T-helper 22 cell (primary cell): ENCODE results near the gene BOLA1.
"Not testable (repeated sequence)": the region's sequence is repeated elsewhere in the genome, so short reads cannot be mapped to it uniquely, and the experiment has no call there.

Experiments used
- DNase-seq: peaks from one replicate; pipeline ENCODE4 v3.0.0-alpha.2; 2020; ENCODE audit warnings: low read depth

The BOLA1 gene, protein sequence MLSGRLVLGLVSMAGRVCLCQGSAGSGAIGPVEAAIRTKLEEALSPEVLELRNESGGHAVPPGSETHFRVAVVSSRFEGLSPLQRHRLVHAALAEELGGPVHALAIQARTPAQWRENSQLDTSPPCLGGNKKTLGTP

DNA sequence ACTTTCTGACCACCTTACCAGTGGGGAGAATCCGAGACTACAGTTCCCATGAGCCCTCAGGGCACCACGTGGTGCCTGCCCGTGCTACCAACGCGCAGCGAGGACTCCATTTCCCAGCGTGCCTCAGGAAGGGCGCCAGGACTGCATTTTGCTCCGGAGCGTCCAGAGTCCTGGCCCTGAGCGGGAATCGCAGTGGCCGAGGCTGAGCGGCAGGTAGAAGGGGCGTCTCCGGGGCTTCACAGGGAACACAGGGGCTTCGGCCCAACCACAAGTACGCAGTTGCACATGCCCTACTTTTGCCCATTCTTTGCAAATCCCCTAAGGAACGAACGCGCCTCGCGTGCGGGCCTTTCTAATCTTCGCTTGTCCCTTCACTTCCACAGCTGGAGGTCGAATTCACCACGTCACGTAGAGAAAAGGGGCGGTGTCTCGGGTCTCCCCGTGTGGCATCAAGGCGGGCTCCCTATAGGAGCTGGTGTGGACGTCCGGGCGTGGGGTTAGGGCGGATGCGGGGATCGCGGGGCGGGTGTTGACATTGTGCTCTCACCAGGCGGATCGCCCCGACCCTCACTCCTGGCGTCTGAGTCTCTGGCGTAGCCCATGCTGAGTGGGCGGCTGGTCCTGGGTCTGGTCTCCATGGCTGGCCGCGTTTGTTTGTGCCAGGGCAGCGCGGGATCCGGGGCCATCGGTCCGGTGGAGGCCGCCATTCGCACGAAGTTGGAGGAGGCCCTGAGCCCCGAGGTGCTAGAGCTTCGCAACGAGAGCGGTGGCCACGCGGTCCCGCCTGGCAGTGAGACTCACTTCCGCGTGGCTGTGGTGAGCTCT lies at the start of gene BOLA1:
Gene BOLA1 (plus strand): TSS at position 109 of the 825 bp plus-strand sequence. CDS start 492 bp downstream, at position 601.
- DNase-seq: peak; percentile 69

DNA sequence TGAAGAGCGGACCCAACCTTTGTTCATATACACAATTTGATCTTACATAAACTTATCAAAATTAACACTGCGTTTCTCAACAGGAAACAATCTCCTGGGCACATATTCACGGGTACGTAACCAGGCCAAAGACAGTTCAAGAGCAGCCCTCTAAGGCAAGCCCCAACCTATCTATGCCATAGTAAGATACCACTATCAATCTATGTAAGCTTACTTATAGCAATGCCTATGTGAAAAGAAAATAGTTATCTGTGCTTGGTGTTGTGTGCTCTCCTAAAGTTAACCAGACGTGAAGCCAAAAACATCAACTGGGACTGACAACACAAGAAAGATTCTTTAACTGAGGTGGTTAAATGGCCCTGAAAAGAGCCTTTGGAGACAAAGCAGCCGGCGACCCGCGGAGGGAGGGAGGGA lies 49.4 kb upstream of the BOLA1 start:
- no peak for DNase-seq

DNA sequence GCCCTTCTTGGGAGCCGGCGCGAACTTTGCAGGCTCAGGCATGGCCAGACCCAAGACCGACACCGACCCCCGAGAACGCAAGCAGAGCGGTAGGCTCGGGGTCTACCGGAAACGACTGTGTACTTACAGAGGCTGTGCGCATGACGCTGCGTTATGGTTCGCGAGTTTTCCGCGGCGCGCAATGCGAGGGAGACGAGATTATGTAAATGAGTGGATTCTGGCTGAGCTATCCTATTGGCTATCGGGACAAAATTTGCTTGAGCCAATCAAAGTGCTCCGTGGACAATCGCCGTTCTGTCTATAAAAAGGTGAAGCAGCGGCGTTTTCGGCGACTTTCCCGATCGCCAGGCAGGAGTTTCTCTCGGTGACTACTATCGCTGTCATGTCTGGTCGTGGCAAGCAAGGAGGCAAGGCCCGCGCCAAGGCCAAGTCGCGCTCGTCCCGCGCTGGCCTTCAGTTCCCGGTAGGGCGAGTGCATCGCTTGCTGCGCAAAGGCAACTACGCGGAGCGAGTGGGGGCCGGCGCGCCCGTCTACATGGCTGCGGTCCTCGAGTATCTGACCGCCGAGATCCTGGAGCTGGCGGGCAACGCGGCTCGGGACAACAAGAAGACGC lies 48.5 kb upstream of the BOLA1 start:
- not testable (repeated sequence) for DNase-seq

DNA sequence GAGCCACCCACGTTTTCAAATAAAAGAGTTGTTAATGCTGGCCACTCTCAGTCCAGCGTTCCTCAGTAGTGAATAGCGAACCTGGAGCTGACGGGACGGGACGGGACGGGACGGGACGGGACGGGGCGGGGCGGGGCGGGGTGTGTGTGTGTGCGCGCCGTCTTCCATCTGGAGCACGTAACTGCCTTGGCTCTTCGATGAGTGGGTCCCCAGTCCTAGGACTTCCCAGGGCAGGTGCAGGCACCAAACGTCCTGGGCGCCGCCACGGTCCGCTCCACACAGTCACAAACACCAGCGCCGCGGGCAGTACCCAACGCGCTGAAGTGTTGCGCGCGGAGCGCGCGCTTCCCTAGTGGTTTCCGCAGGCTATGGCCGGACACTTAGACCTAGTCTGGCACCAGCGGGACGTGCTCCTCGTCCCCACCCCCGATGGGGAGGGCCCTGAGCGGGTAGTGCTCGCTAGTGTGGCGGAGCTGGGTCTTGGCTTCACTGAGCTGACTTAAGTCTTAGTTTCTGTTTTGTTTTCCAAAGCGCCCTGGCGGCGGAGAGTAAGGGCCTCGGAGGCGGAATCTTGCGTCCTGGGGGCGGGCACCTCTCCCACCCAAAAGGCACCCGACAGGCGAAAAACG lies 47.7 kb upstream of the BOLA1 start:
- not testable (repeated sequence) for DNase-seq

DNA sequence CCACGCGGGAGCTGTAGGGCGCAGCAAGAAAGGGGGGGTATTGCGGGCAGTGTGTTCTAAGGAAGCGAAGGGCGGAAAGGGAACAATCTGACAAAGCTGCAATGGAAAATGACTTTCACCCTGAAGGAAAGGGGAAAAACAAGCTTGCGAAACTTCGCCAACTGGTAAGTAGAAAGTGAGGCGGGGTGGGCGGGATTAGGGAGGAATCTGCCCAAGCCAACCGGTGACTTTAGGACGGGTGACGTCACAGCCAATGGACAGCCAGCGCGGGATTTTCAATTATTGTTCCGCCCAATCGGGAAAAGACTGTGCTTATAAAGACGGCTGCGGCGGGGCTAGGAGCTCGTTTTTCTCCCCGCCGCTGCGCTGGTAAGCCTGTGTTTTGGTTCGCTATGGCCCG lies 47.1 kb upstream of the BOLA1 start:
- DNase-seq: not testable (repeated sequence)

DNA sequence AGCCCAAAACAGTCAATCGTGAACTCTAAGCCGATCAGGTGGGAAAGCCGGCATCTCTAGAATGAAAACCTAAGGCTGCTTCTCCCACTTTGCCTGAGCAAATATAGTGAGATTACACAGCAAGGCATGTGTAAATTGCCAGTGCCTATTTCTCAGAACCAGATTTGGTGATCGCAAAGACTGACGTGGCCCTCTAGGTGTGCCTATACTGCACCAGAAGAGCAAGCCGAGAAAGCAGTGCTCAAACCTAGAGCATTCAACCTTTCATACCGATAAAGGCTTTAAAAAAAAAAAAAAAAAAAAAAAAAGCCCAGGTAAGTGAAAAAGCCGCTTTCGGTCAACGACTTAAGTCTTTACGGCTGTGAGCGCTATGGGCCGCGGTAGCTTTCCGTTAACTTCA lies 39.1 kb upstream of the BOLA1 start:
- DNase-seq: not testable (repeated sequence)

DNA sequence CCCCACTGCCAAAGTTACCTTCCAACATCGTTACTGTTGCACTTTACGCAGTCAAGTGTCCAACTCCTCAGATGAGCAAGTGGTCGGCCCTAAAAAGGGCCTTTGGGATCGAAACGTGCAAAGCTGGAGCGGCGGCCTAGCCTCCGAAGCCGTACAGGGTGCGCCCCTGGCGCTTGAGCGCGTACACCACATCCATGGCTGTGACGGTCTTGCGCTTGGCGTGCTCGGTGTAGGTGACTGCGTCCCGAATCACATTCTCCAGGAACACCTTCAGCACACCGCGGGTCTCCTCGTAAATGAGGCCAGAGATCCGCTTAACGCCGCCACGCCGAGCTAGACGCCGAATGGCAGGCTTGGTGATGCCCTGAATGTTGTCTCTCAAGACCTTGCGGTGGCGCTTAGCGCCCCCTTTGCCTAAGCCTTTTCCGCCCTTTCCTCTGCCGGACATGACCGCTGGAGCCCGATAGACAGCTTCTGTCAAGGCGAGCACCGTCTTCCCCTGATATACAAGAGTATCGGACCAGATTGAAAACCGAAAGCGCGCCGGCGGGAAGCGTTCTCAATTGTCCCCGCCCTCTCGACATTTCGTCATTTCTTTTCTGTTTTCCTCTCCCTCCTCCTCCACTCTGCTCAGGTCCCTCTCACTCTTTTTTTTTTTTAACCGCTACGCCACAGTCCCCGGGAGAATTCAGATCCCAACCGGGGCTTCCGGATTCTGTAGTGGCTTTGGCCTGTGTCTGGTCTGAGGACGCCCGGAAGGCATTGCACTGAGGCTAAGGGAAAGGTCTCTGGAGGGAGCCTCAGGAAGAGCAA lies 38.5 kb upstream of the BOLA1 start:
- not testable (repeated sequence) for DNase-seq

DNA sequence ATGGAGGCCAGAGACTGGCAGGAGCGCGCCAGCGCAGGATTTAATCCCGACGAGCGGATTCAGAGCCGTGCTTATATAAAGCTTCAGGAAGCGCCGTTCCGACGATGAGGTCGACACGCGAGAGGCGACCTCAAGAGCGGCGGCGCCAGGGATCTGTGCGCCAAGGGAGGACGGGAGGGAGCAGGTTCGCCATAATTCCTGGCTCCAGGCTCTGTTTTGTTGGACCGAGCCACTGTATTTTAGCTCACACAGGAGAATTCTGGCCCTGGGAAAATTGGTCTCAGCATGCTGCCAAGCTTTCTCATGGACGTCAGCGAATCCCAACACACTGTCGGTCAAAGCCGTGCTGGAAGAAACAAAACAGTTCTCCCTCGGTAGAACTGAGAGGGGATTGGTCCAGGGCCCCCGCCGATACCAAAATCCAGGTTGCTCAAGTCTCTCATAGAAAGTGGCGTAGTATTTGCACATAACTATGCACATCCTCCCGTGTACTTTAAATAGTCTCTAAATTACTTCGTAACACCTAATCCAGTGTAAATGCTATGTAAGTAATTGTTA lies 37.8 kb upstream of the BOLA1 start:
- not testable (repeated sequence) for DNase-seq

DNA sequence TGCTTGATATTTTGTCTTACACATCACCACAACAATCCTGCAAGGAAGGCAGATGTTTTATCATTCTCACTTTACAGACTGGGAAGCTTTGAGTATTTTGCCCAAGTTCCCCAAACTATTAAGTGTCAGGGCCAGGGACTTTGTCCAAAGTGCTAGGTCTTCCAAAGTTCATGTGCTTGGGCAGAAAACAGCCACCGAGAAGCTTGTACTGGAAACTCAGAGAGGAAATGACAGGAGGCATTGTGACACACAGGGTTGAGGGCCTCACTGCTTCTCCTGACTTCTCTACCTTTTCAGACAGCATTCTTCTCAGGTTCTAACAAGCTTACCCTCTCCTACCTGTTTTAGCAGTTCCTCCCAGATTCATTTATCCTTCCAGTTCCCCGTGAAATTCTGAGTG lies 32.5 kb upstream of the BOLA1 start:
- DNase-seq: not testable (repeated sequence)

DNA sequence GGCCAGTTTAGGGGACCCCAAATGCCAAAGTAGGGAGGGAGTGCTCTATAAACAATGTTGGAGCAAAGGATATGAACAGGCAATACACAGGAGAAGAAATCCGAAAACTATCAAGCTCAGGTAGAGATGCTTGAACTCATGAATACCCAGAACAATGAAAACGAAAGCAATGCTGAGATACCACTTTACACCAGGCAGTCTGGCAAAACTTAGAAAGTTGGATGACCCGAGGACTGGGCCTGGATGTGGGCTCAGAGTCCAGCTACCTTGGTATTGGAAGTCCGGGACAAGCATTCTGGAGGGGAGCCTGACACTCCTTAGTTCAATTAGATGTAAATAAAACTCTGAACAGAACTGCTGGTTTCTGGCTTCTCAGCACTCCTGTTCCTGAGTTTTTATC lies 26.3 kb upstream of the BOLA1 start:
- not testable (repeated sequence) for DNase-seq

DNA sequence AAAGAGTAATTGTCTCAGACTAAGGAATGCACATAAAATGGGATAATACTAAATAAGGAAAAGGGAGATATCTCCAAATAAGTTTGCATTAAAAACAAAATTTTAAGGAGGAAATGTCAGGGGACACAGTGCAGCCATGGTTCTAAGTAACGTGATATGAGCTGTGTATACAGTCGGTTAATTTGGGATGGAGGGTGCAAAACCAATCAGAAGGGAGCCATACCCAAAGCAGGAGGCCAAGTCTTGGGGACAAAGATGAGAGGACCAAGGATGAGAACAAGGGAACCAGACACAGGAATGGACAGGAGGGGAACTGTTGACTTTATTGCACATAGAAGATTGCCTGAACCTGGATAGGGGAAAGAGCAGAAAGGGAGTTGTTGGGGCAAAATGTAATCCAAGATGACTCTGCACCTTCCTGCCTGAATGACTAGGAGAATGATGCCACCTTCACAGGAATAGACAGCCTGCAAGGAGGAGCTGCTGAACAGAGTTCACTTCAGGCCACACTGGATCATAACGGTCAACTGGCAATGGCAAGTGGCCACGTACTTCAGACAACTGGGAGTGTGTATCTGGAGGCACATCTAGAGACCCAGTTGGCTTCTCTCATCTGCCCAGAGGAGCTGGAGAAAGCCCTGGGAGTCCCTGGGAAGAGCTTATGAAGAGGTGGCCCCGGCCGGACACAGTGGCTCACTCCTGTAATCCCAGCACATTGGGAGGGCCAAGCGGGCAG lies 22.0 kb upstream of the BOLA1 start:
- DNase-seq: no peak

DNA sequence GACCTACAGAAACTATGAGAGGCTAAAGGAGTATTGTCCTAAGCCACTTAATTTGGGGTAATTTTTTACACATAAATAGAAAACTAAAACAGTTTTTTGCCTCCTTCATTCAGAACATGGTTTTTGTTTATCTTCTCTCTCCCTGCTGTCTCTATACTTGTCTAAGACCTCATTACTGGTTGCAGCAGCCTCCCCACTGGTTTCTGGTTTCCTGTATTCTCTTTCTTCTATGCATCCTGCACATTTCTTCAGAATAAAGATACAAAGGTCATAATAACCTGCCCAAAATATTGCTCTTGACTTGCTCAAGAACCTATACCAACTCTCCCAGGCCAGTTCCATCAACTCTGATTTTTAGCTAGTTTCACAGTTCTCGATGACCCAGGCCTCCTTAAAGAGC lies 19.8 kb upstream of the BOLA1 start:
- DNase-seq: no peak

DNA sequence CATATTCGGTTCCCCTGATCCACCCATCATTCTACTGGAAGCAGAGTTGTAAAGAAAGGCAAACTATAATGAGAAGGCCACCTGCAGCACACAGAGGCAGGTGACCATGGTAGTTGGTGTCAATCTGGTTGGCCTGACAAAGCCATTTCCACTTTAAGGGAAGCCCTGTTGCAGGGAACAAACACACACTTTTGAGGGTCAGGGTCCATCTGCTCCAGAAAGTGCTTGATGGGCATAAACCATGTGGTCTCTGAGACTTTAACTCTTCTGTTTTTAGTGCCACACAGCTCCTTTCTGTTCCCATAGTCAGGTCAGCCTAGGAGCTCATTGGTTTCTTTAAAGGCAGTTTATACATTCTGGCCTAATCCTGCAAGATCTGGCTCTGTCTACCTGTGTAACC lies 17.5 kb upstream of the BOLA1 start:
- no peak for DNase-seq

DNA sequence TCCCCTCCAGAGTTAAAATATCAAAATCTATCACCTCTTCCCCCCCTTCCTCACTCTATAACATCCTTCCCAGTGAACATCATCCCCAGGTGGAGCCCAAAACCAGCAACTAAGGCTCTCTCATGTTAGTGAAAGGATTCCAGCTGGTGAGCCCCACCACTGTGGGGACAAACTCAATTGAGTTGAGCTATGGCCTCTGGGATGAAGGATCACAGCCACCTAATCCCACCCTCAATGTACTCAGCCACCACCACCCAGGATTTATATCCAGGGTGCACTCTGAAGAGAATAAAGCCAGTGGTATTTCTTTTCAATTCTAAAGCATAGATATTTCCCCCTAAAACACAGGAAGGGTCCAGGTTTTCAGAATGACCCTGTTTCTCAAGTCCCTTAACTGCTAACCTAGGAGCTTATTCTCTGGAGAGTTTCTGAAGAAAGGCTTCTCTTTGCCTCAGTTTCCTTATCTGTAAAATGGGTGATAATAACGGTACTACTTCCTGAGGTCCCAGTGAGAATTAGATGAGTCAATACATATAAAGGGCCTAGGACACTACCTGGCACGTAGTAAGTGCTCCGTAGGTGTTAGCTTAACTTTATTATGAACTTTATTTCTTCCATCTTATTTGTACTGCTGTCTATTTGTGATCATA lies 15.6 kb upstream of the BOLA1 start:
- no peak for DNase-seq

DNA sequence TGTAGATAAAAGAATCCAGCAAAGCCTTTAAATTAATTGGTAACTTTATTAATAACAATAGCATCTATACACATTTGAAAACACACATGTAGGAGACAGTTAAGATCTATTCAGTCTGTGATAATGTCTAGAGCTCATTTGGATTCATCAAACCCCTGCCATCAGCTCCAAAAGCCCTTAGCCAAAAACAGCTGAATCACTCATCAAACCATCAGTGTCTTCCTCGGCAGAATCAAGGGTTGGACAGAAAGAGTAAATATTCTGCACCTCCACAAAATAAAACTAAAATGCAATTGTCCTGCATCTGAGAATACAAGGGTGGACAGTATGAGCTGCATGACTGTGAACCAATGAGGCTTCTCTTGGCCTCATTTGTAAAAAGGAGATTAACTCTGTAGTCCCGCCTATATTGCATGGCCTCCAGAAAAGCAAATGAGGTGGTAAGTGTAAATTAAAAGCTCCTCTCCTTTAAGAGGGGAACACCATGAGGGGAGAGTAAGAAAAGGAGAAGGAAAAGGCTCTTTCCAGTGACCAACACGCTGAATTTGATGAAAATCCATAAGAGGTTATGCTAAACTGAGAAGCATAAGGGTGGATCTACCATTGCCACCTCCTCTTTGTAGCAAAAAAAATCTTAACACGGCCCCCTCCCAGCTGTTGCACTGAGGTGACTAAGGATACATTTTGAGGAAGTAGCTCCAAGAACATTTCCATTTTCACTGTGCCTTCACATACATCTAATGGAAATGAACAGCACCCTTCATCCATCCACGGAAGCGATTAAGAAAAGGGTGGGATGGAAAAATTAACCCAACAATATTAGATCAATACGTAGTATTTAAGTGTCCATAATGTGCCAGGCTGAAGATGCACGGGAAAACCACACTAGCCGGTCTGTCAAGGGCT lies 14.7 kb upstream of the BOLA1 start:
- DNase-seq: no peak

DNA sequence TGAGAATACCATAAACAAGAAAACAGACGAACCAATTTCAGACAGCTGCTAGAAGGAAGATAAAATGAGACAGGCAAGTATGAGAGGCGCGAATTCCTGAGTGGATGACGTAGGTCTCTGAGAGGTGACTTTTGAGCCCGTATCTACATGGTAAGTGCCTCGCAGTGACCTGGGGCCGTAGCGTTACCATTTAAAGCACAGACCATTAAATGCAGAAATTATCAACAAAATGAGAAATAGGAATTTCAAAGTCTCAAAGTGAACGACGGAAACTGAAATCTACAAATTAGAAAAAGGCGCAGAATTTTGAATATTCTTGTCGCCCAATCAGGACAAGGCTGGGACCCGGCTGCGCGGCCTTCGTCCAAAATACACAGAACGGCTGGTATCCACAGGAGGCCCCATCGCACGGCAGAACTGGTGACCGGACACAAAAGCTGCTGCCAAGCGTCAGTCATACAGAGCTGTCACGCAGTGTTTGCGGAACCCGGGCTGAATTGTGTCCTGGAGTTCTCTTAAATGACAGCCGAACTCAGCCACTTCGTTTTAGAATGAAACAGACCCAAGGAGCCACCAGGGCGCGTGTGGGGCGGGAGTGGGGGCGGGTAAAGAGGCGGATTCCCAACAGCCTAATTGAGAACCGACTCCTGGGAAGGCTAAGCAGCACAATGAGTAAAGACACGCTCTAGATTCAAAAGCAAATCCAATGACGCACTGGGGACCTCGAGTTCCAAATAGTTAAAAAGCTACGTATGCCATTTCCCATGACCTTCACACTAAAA lies 13.8 kb upstream of the BOLA1 start:
- DNase-seq: peak; percentile 35

DNA sequence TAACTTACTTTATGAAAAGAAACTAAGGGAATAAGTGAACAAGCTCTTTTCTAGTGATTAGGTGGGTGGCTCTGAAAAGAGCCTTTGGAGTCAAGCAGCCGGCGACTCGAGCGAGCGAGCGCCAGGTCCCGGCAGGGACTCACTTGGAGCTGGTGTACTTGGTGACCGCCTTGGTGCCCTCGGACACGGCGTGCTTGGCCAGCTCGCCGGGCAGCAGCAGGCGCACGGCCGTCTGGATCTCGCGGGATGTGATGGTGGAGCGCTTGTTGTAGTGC lies 13.3 kb upstream of the BOLA1 start:
- not testable (repeated sequence) for DNase-seq

DNA sequence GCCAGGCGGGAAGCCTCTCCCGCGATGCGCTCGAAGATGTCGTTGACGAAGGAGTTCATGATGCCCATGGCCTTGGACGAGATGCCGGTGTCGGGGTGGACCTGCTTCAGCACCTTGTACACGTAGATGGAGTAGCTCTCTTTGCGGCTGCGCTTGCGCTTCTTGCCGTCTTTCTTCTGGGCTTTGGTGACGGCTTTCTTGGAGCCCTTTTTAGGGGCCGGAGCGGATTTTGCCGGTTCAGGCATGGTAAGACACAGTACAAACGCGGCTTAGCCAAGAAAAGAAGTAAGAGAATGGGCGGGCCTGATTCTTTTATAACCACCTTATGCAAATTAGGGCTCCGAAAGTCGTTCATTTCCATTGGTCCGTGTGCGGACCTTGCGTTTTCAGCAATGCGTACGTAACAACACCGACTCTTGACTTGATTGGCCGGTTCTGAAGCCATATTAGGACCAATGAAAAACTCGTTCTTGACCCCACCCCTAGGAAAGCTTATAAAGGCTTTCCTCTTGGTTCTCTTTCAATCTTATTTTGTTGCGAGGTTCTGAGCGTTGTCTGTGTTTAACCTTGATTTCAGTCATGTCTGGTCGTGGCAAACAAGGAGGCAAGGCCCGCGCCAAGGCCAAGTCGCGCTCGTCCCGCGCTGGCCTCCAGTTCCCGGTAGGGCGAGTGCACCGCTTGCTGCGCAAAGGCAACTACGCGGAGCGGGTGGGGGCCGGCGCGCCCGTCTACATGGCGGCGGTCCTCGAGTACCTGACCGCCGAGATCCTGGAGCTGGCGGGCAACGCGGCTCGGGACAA lies 12.8 kb upstream of the BOLA1 start:
- peak; percentile 82 for DNase-seq
